Measurements from ENCODE around the gene PIK3R2. TPM values are rescaled to one million over a fixed set of nuclear protein-coding genes. Genes with fewer than 3 reads are reported as not detected.

The PIK3R2 gene
- total RNA-seq, 1 donor from 2014 or later = 19.9 TPM

- DNase-seq (ENCODE audit: low read depth) = no peak
- no peak for TF ChIP-seq CTCF (conservative IDR thresholded peaks at IDR 0.05; ENCODE audit: low read depth, low read length)
- no peak overlapping the region for H3K4me3 ChIP-seq (ENCODE audit: low read depth, low read length)
Observed at GRCh38 chr19:18218600-18218999, 65.6 kb downstream of the PIK3R2 start.

Other genes with a start within 250 kb of the PIK3R2 start
- 68.4 and 115 TPM in 2 replicates for gene CCDC124, start 220.1 kb upstream of the PIK3R2 start, total RNA-seq
- not detected in 2 replicates for gene KCNN1, start 186.1 kb upstream of the PIK3R2 start, total RNA-seq
- gene ARRDC2, start 145.0 kb upstream of the PIK3R2 start, total RNA-seq = 9.9 and 13.4 TPM in 2 replicates
- not detected in 2 replicates for gene IL12RB1, start 66.2 kb upstream of the PIK3R2 start, total RNA-seq
- 1.7 and 3.5 TPM in 2 replicates for gene MAST3, start 55.4 kb upstream of the PIK3R2 start, total RNA-seq
- gene IFI30, start 20.6 kb downstream of the PIK3R2 start, total RNA-seq = 10.1 and 11.3 TPM in 2 replicates
- gene MPV17L2, start 40.1 kb downstream of the PIK3R2 start, total RNA-seq = 50.1 and 70.9 TPM in 2 replicates
- 0.17 and 0.43 TPM in 2 replicates for gene RAB3A, start 50.9 kb downstream of the PIK3R2 start, total RNA-seq
- 0.63 TPM in 1 of 2 replicates, not detected in the other for gene PDE4C, start 73.3 kb downstream of the PIK3R2 start, total RNA-seq
- 0.07 and 1.3 TPM in 2 replicates for gene IQCN, start 121.3 kb downstream of the PIK3R2 start, total RNA-seq
- 266 and 341 TPM in 2 replicates for gene JUND, start 128.5 kb downstream of the PIK3R2 start, total RNA-seq
- 490 and 620 TPM in 2 replicates for gene LSM4, start 169.9 kb downstream of the PIK3R2 start, total RNA-seq
- gene PGPEP1, start 187.4 kb downstream of the PIK3R2 start, total RNA-seq = 5.4 and 7.5 TPM in 2 replicates
- gene GDF15, start 233.0 kb downstream of the PIK3R2 start, total RNA-seq = 76.3 and 262 TPM in 2 replicates
- 0.06 TPM in 1 of 2 replicates, not detected in the other for gene LRRC25, start 244.5 kb downstream of the PIK3R2 start, total RNA-seq

All from epithelial cell of proximal tubule (primary cell).